Measurements from ENCODE around the gene AMPD3. TPM values are rescaled to one million over a fixed set of nuclear protein-coding genes. Genes with fewer than 3 reads are reported as not detected.

The AMPD3 gene
- total RNA-seq, 1 experiment from 2014 or later: 12.5 TPM

DNA sequence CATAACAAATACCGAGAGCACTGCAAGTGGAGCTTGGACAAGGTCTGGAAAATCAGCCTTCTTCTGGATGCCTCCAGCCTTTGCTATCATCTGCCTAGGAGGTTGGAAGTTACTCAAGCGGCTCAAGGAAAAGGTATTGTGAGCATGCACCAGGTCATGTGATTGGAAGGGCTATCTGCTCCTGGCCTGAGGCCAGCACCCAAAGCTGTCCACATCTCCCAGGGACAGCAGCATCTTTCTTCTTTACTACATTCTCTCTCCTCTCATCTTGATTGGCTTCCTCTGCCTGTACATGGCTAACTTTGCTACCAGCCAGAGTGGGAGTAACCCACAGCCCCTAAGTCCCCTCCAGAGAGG lies 44.2 kb upstream of the AMPD3 start:
- ChIA-PET POLR2A (interaction anchor here (0.5 kb wide), 1 partner anchor 501 kb away, joined by 3 read pairs; no protein-coding TSS in a partner anchor), CTCF (no interaction called here)
- BruUV-seq (replicated peaks): no TSS peak
- no peak for ATAC-seq
- peaks cover 15% of the 10 kb centered on the region for H3K4me1 ChIP-seq (ENCODE audit: control insufficient read depth, insufficient read depth, low read length)
- in situ Hi-C loops (cut with HindIII; ENCODE audit: low pct_unique_long_range_greater_than_20kb, low sequenced_read_pairs): no loop called here
- no peaks in the 10 kb centered on the region for H3K36me3 ChIP-seq (ENCODE audit: control insufficient read depth, insufficient read depth, low read length)
- H3K27ac ChIP-seq (ENCODE audit: low read length): no peak overlapping the region
- DNase-seq (ENCODE audit: low read depth, low spot score): no peak
- TF ChIP-seq, protein P1, sequence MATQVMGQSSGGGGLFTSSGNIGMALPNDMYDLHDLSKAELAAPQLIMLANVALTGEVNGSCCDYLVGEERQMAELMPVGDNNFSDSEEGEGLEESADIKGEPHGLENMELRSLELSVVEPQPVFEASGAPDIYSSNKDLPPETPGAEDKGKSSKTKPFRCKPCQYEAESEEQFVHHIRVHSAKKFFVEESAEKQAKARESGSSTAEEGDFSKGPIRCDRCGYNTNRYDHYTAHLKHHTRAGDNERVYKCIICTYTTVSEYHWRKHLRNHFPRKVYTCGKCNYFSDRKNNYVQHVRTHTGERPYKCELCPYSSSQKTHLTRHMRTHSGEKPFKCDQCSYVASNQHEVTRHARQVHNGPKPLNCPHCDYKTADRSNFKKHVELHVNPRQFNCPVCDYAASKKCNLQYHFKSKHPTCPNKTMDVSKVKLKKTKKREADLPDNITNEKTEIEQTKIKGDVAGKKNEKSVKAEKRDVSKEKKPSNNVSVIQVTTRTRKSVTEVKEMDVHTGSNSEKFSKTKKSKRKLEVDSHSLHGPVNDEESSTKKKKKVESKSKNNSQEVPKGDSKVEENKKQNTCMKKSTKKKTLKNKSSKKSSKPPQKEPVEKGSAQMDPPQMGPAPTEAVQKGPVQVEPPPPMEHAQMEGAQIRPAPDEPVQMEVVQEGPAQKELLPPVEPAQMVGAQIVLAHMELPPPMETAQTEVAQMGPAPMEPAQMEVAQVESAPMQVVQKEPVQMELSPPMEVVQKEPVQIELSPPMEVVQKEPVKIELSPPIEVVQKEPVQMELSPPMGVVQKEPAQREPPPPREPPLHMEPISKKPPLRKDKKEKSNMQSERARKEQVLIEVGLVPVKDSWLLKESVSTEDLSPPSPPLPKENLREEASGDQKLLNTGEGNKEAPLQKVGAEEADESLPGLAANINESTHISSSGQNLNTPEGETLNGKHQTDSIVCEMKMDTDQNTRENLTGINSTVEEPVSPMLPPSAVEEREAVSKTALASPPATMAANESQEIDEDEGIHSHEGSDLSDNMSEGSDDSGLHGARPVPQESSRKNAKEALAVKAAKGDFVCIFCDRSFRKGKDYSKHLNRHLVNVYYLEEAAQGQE (IDR thresholded peaks at IDR 0.05; ENCODE audit: insufficient read depth in 1 of 2, low read depth in 2 of 2, low read length in 1 of 2): no peak
- TF ChIP-seq TCF7L2 (IDR thresholded peaks at IDR 0.05; ENCODE audit: low read depth, low read length) (no peak), POLR2AphosphoS5 (IDR thresholded peaks at IDR 0.05; ENCODE audit: low read depth, low read length) (no peak), SIN3A (IDR thresholded peaks at IDR 0.05; ENCODE audit: borderline replicate concordance, insufficient read depth, low read depth, low read length) (no peak)
- TF ChIP-seq, protein P2, sequence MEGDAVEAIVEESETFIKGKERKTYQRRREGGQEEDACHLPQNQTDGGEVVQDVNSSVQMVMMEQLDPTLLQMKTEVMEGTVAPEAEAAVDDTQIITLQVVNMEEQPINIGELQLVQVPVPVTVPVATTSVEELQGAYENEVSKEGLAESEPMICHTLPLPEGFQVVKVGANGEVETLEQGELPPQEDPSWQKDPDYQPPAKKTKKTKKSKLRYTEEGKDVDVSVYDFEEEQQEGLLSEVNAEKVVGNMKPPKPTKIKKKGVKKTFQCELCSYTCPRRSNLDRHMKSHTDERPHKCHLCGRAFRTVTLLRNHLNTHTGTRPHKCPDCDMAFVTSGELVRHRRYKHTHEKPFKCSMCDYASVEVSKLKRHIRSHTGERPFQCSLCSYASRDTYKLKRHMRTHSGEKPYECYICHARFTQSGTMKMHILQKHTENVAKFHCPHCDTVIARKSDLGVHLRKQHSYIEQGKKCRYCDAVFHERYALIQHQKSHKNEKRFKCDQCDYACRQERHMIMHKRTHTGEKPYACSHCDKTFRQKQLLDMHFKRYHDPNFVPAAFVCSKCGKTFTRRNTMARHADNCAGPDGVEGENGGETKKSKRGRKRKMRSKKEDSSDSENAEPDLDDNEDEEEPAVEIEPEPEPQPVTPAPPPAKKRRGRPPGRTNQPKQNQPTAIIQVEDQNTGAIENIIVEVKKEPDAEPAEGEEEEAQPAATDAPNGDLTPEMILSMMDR (IDR thresholded peaks at IDR 0.05): no peak
- intact Hi-C loops (cut with micrococcal nuclease; ENCODE audit: unreplicated experiment): no loop called here
- no peaks in the 10 kb centered on the region for H3K9me3 ChIP-seq (ENCODE audit: control insufficient read depth, insufficient read depth, low read depth, low read length)
- no peaks in the 10 kb centered on the region for H3K27me3 ChIP-seq (ENCODE audit: control insufficient read depth, insufficient read depth, low read length)
- no peak overlapping the region for H3K4me3 ChIP-seq (ENCODE audit: low read depth in 2 of 2, low read length in 2 of 2)

DNA sequence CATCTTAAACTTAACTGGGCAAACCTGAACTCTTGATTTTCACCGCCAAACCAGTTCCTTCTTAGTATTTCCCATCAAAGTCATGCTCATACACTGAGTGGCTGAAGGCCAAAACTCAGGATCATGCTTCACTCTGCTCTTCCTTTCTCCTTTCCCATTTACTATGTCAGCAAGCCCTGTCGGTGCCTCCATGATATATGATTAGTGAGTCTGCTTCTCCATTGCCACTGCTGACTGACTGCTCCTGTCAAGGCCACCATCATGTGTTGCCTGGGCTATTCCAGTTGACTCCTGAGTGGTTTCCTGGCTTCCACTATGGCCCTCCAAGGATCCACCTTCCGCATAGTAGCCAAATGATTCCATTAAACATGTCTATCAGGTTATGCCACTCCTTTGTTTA lies 42.8 kb upstream of the AMPD3 start:
- TF ChIP-seq, protein P1 (IDR thresholded peaks at IDR 0.05; ENCODE audit: insufficient read depth in 1 of 2, low read depth in 2 of 2, low read length in 1 of 2): no peak
- TF ChIP-seq POLR2AphosphoS5 (IDR thresholded peaks at IDR 0.05; ENCODE audit: low read depth, low read length): no peak
- TF ChIP-seq TCF7L2 (IDR thresholded peaks at IDR 0.05; ENCODE audit: low read depth, low read length): no peak
- TF ChIP-seq, protein P2 (IDR thresholded peaks at IDR 0.05): no peak
- TF ChIP-seq SIN3A (IDR thresholded peaks at IDR 0.05; ENCODE audit: borderline replicate concordance, insufficient read depth, low read depth, low read length): no peak
- in situ Hi-C loops (cut with HindIII; ENCODE audit: low pct_unique_long_range_greater_than_20kb, low sequenced_read_pairs): no loop called here
- no peaks in the 10 kb centered on the region for H3K36me3 ChIP-seq (ENCODE audit: control insufficient read depth, insufficient read depth, low read length)
- no peaks in the 10 kb centered on the region for H3K9me3 ChIP-seq (ENCODE audit: control insufficient read depth, insufficient read depth, low read depth, low read length)
- H3K4me1 ChIP-seq (ENCODE audit: control insufficient read depth, insufficient read depth, low read length): peaks cover under 1% of the 10 kb centered on the region; the same call in 1 of the 2 replicates
- H3K27me3 ChIP-seq (ENCODE audit: control insufficient read depth, insufficient read depth, low read length): no peaks in the 10 kb centered on the region
- ATAC-seq (no peak), DNase-seq (ENCODE audit: low read depth, low spot score) (no peak)
- no peak overlapping the region for H3K4me3 ChIP-seq (ENCODE audit: low read depth in 2 of 2, low read length in 2 of 2)
- BruUV-seq (replicated peaks): no TSS peak
- no peak overlapping the region for H3K27ac ChIP-seq (ENCODE audit: low read length)
- CTCF ChIA-PET: no interaction called here
- intact Hi-C loops (cut with micrococcal nuclease; ENCODE audit: unreplicated experiment): no loop called here
- POLR2A ChIA-PET: no interaction called here

Data from Panc1 (cell line).